GM13976 (cell line): ENCODE data around the gene POLR1A.

ENCODE experiments used
- DNase-seq: peaks from one replicate; pipeline ENCODE4 v3.0.0; 2012; ENCODE audit warnings: low spot score
- CTCF ChIP-seq: IDR thresholded peaks from 2 replicates; pipeline ENCODE4 v1.5.1; 2012; ENCODE audit warnings: borderline replicate concordance, mild to moderate bottlenecking; ENCODE audit not compliant: insufficient read depth; ENCODE audit errors: extremely low read depth, missing control alignments, control extremely low read depth
- in situ Hi-C: fragments of 300-500 bp; cut with MboI; formaldehyde crosslinking; loops from one replicate; pipeline ENCODE4 v1.12.0; 2022; ENCODE audit warnings: low sequenced_read_pairs, mixed read lengths, inconsistent platforms; ENCODE audit not compliant: unreplicated experiment

The POLR1A gene

GRCh38 chr2:86105252-86105968, at the start of gene POLR1A:
Gene POLR1A, minus strand, starts transcription at chr2:86105886. Its CDS starts 110 bp downstream, at chr2:86105776.
- TF ChIP-seq CTCF, result no peak
- in situ Hi-C loops, result no loop called here
- DNase-seq, result peak; percentile 77

GRCh38 chr2:86150502-86150901, 44.8 kb upstream of the POLR1A start:
- in situ Hi-C loops, result no loop called here
- no peak for DNase-seq
- TF ChIP-seq CTCF, result no peak

- TF ChIP-seq CTCF, result no peak
- no peak for DNase-seq
- in situ Hi-C loops, result no loop called here
Measured at GRCh38 chr2:86147793-86148192, 42.1 kb upstream of the POLR1A start.

GRCh38 chr2:86143926-86144685, 38.4 kb upstream of the POLR1A start:
- in situ Hi-C loops, result no loop called here
- TF ChIP-seq CTCF, result no peak
- DNase-seq, result no peak

- in situ Hi-C loops, result no loop called here
- no peak for TF ChIP-seq CTCF
- DNase-seq, result no peak
Measured at GRCh38 chr2:86143307-86143706, 37.6 kb upstream of the POLR1A start.

- no peak for DNase-seq
- in situ Hi-C loops, result no loop called here
- no peak for TF ChIP-seq CTCF
Measured at GRCh38 chr2:86142436-86143257, 37.0 kb upstream of the POLR1A start.
